NCI-H2227 (cell line): ENCODE measurements around the gene FER.
"Not testable (repeated sequence)": the region's sequence is repeated elsewhere in the genome, so short reads cannot be mapped to it uniquely, and the experiment has no call there.

ENCODE experiments used
- DNase-seq: peaks from one replicate; lab custom pipeline; 2025; ENCODE audit not compliant: unreplicated experiment; lab: John Stamatoyannopoulos, UW

The FER gene

DNA sequence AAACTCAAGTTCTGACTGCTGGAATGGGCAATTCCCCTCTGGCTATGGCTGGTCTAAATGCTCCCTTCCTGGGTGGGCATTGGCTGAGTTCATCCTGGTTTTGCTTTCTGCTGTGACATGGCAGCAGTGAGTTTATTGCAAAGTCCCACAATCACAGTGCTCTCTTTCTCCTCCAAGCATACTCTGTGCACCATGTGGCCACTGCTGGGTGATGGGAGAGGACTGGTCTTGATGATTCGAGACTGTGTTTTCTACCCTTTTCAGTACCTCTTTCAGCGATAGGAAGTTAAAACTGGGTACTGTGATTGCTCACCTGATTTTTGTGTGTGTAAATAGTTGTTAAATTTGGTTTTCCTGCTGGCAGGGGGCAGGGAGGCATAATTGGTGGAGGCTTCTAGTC, 49.7 kb downstream of the FER start:
- no peak for DNase-seq

DNA sequence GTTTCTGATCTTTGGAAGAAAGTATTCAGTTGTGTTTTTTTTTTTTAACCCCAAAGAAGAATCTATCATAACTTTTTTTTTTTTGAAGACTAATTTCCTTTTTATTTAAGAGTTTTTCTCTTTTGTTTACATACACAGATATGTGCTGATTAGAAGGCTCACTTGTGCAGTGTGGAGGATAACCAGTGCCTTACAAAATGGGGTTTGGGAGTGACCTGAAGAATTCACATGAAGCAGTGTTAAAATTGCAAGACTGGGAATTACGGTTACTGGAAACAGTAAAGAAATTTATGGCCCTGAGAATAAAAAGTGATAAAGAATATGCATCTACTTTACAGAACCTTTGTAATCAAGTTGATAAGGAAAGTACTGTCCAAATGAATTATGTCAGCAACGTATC, 50.3 kb downstream of the FER start:
- DNase-seq: no peak

GRCh38 chr5:108798513-108799265, 51.0 kb downstream of the FER start:
- no peak for DNase-seq

DNA sequence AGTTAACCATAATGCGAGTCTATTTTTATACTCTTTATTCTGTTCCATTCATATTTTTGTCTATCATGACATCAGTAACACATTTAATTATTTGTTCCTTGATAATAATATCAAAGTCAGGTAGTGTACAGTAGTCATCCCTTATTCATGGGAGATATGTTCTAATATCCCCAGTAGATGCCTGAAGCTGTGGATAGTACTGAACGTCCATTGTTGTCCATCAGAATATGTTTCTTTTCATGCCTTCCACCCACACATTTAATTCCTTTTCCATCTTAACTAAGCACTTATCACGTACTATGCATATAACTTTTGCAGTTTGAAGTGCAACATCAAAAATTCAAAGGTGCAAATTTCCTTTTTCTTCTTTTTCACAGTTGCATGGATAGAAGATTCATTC, 53.6 kb downstream of the FER start:
- DNase-seq: no peak

DNA sequence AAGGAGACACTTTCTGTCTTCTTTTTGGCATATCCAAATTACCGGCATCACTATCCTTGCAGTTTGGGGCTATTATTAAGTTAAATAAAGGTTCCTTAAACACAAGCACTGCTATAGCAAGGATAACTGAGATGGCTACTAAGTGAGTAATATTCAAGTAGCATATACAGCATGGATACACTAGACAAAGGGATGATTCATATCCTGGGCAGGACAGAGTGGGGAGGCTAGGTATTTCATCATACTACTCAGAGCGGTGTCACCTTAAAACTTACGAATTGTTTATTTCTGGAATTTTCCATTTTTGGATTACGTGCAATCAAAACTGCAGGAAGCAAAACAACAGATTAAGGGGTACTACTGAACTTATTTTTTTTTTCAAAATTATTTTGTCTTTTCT, 54.1 kb downstream of the FER start:
- no peak for DNase-seq

- DNase-seq: no peak
Measured at GRCh38 chr5:108810717-108811116, 63.0 kb downstream of the FER start.

DNA sequence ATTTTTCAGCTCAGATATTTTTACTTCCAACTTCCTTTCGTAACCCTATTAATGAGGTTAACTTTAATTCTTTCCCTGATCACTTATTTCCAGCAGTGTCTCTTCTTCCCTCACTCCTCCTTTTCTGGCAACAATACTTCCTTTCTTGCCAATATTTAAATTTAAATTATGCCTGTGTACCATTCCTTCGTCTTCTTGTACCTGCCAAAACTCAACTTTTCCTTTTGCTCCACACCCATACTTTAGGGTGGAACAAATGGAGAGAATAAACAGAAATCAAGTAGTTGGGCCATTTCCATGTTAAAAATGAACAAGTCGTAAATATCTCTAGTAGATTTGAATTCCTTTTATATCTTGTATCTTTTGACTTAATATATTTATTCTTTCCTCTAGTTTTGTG, 66.0 kb downstream of the FER start:
- no peak for DNase-seq

- no peak for DNase-seq
Measured at GRCh38 chr5:108814551-108814950, 66.9 kb downstream of the FER start.

DNA sequence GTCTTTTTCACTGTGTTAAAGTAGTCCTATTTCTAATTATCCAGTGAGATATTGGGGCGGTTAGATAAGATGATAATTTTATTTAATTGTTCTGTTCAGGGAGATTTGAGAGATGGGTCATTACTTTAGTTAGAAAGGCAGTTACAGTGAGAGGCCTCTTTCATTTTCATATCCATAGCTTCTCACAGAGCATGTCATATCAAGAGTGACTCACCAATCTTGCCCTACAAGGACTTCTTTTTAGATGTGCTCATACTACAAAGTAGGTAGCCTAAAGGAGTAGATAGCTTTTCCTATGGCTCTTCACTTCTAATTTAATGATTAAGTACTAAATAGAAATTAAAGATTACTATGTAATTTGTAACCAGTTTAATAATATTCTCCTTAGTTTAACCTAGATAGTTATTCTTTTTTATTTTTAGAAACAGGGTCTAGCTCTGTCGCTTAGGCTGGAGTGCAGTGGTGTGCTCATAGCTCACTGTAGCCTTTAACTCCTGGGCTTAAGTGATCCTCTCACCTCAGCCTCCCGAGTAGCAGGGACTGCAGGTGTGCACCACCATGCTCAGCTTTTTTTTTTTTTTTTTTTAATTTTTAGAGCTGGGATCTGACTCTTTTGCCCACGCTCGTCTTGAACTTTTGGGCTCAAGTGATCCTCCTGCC, 71.0 kb downstream of the FER start:
- no peak for DNase-seq

DNA sequence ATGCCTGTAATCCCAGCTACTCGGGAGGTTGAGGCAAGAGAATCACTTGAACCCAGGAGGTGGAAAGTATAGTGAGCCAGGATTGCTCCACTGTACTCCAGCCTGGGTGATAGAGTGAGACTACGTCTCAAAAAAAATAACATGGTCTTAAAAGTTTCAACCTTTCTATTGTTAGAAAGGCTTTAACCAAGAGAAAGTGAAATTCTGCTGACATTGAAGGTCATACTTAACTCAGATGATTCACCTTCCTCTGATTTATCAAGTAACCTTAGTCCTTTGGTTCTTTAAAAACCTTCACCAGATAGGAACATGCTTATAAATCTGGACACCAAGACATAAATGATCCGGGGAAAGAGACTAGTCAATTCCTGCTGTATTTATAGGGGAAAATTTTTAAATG, 73.3 kb downstream of the FER start:
- no peak for DNase-seq

DNA sequence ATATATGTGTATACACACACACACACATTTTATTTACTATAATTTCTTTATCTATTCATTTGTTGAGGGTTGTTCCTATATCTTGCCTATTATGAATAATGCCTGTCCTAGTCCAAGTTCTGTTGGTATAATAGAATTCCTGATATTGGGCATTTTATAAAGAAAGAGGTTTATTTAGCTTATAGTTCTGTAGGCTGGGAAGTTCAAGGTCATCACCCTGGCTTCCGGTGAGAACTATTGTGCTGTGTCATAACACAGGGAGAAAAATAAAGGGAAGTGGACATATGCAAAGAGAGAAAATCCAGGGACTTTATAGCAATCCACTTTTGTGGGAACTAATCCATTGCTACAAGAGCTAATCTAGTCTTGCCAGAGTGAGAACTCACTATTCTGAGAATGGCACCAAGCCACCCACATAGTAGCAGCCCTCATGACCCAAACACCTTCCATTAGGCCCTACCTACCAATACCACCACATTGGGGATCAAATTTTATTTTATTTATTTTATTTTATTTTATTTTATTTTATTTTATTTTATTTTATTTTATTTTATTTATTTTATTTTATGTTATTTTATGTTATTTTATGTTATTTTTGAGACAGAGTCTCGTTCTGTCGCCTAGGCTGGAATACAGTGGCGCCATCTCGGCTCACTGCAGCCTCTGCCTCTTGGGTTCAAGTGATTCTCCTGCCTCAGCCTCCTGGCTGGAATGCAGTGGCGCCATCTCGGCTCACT, 74.7 kb downstream of the FER start:
- DNase-seq: no peak

GRCh38 chr5:108827131-108827530, 79.4 kb downstream of the FER start:
- no peak for DNase-seq

DNA sequence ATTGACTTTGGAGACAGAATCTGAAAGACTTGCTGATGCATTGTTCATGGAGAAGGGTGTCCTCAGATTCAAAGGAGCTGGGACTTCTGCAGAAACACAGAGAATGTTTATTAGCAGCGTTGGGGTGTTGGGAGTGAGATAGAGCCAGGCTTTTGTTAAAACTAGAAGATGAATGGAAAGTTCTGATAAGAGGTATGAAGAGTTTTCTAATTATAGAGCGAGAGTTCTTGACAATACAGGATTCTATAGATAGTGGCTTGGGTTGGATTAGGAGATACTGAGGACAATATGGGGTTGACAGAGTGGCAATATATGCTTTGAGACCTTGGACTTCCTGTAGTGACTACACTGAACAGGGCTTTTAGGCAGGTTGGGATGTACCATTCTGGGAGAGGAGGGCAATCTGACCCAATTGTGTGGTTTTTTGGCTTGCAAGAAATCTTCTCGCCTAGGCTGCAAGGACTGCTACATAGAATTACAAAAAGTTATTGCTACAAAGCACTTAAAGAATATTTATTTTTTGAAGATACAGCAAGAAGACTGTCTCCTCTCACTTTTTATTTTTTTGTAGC, 83.1 kb downstream of the FER start:
- DNase-seq: no peak

DNA sequence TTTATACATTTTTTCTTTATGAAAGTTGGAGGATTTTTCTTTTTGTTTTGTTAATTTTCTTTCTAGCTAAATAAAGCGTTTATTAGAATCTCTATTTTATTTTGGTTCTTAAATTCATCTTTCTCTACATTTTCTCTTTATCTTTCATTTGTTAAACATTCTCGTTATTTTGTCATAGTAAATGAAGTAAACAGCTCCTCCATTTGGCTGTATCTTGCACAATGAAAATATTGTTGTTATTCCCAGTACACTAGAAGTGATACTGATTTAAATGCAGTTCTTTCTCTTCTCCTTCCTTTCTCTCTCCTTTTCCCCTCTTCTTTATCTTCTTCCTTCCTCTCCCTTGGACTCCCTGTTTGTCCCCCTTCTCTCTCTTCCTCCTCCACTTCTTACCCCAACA, 88.8 kb downstream of the FER start:
- no peak for DNase-seq

DNA sequence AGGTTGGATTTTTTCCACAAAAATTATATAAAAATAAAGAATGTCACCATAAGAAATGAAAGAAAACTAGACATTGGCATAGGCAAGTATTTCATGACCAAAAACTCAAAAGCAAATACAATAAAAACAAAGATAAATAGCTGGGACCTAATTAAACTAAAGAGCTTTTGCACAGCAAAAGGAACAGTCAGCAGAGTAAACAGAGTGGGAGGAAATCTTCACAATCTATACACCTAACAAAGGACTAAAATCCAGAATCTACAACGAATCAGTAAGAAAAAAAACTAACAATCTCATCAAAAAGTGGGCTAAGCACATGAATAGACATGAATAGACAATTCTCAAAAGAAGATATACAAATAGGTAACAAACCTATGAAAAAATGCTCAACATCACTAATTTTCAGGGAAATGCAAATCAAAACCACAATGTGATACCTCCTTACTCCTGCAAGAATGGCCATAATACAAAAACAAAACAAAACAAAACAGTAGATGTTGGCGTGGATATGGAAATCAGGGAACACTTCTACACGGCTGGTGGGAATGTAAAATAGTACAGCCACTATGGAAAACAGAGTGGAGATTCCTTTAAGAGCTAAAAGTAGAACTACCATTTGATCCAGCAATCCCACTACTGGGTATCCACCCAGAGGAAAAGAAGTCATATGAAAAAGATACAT, 94.7 kb downstream of the FER start:
- DNase-seq: not testable (repeated sequence)

- not testable (repeated sequence) for DNase-seq
Measured at GRCh38 chr5:108851129-108851528, 103.4 kb downstream of the FER start.

DNA sequence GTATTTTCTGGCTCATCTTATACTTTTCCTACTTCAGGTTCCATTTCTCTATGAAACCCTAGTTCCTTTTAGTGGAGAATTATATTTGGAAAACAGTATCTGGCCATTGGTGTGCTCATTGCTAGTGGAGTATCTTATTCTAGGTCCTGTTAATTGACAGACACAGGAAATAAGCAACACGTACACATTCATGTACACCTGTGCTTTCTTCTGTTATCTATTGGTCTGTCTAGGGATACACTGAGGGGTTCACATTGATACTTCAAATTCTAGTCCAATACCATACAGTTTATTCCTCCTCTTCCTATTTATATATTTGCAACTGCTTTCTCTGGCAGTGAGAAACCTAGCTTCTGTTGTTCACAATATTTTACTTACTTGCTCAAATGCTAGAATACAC, 110.2 kb downstream of the FER start:
- DNase-seq: no peak

- no peak for DNase-seq
Measured at GRCh38 chr5:108858959-108859358, 111.3 kb downstream of the FER start.

DNA sequence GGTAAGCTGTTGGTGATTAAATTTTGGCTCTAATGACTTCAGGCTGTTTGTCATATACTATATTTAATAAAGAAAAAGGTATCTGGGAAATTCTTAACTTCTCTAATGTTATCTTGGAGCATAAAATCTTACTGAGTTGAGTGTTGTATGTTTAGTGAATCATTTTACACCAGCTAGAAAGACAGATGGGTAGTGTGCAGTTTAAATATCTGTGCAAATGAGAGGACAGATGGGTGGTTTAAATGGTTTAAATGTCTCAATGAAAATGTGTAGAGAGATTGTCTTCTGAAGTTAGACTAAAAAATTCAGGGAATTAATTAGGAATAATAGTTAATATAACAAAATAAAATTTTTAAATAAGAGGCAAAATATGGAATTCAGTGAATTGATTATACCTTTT, 114.5 kb downstream of the FER start:
- no peak for DNase-seq

DNA sequence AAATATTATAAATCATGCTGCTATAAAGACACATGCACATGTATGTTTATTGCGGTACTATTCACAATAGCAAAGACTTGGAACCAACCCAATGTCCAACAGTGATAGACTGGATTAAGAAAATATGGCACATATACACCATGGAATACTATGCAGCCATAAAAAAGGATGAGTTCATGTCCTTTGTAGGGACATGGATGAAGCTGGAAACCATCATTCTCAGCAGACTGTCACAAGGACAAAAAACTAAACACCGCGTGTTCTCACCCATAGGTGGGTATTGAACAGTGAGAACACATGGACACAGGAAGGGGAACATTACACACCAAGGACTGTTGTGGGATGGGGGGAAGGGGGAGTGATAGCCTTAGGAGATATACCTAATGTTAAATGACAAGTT, 118.4 kb downstream of the FER start:
- DNase-seq: not testable (repeated sequence)

DNA sequence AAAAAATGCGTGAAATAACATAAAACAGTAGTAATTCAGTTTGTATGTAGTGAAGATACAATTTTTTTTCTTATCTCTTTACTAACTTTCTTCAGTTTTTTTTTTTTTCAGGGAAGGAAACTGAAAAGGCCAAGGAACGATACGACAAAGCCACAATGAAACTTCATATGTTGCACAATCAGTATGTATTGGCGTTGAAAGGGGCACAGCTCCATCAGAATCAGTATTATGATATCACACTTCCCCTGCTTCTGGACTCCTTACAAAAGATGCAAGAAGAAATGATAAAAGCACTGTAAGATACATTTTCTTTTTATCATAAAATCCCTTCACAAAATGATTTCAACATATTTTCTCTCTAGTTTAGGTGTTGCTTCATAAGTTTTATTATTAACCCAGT, 120.0 kb downstream of the FER start:
- no peak for DNase-seq
